Eye (tissue), 1 donor: ENCODE data around the gene DMD.

Experiments
- DNase-seq: peaks from one replicate; pipeline ENCODE4 v3.0.0-alpha.2; 2015

Gene DMD

DNA sequence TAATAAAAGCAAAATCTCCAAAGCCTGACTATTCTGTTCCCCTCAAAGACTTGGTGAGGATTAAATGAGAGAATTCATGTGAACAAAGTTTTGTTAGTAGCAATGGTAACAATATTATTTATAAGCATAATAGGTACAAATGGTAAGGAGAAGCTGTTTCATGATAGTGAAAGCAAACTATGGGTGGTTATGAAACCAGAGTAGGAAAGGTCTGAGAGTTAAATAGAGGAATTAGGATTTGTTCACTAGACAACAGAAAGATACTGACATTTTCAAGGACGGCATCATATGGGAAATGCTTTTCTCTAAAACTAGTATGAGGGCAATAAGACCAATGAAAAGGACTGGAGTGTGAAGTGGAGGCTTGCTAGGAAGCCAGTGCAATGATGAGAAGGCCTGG is 2010.9 kb downstream of the DMD start:
- DNase-seq: no peak

- no peak for DNase-seq
Measured at GRCh38 chrX:31199840-31200114, 2011.6 kb downstream of the DMD start.

- no peak for DNase-seq
Measured at GRCh38 chrX:31199056-31199839, 2012.1 kb downstream of the DMD start.

DNA sequence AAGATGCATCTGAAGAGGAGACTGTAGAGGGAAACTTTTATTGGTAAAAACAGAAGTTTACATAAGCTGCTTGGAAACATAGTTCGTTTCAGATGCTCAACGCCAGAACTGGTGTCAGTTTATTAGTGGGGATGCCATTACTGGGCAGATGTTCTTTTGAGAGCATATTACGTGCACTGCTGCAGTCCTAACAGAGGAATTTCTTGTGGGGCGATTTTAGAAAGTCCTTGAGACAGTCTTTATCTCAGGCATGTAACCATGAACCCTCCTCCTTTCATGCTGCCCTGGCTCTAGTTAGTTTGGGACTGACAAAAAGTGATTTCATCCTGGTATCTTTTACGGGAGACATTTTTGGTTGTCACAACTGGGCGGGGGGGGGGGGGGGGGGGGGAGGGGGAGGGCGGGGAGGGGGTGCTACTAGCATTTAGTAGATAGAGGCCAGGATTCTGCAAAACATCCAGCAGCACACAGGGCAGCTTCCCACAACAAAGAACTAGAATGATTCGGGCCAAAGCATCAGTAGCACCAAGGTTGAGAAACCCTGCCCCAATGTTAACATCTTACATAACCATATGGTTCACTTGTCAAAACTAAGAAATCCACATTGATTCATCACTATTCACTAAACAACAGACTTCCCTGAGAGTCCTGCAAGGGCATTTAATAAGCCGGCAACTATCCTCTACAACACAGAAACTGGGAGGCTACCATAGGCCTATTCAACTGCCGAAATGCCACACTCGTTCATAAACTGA is 2021.0 kb downstream of the DMD start:
- DNase-seq: no peak

DNA sequence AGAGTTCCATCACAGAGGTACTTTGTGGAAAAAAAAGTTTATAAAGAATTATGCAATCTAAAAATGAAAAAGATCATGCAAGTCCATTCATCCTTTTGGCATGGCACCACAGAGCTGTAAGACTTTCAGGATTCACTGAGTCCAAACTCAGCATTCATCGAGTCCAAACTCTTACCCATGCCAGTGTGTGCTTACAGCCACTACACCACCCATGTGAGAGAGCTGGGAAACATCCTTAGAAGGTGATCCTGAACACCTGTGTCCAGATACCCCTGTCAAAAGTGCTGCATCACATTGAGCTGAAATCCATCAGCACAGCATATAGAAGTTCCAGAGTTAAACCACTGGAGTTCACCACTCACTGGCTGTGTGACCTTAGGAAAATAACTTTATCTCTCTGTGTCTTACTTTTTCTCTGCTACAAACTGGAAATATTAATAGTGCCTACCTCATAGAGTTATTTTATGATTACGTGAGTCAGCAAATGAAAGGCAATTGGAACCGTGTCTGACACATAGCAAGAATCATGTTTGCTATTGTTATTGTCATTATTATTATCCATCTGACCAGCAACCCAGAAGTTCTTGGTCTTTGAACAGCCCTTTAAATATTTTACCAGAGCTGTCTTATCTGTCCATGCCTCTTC is 2024.5 kb downstream of the DMD start:
- DNase-seq: no peak

- no peak for DNase-seq
Measured at GRCh38 chrX:31185884-31186283, 2025.5 kb downstream of the DMD start.

- no peak for DNase-seq
Measured at GRCh38 chrX:31181377-31182000, 2029.9 kb downstream of the DMD start.

- no peak for DNase-seq
Measured at GRCh38 chrX:31179203-31179602, 2032.1 kb downstream of the DMD start.

DNA sequence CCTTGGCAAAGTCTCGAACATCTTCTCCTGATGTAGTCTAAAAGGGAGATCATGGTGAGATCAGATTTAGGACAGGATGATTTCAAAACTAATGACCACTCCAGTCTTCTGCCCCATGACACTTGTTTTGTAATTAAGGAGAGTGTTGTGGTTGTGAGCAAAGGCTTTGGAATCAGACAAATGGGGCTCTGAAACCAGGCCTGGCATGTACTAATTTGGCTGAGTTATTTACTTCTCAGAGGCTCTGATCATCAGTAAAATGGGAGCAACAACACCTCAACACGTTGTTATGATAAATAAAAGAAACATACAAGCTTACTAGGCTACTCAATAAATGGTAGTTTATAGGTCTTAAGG is 2032.6 kb downstream of the DMD start:
- no peak for DNase-seq

GRCh38 chrX:31178064-31178768 is 2033.1 kb downstream of the DMD start:
- DNase-seq: no peak

GRCh38 chrX:31170792-31171191 is 2040.6 kb downstream of the DMD start:
- no peak for DNase-seq

DNA sequence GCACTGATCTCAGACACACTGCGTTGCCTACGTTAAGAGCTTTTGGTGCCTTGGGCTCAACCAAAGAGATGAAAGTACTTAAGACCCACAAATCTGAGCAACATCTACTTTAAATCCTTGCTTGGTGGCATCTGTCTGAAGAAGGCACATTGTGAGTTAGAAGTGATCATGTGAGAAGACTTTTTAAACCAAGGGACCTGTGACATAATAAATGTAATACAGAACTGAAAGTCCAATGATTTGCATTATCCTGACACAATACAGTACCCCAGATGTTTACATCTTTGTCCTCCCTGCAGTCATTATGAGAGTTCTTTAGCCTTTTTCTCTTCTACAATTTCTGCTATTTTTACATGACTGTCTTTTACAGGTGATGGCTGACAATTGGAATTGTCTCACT is 2042.8 kb downstream of the DMD start:
- no peak for DNase-seq

DNA sequence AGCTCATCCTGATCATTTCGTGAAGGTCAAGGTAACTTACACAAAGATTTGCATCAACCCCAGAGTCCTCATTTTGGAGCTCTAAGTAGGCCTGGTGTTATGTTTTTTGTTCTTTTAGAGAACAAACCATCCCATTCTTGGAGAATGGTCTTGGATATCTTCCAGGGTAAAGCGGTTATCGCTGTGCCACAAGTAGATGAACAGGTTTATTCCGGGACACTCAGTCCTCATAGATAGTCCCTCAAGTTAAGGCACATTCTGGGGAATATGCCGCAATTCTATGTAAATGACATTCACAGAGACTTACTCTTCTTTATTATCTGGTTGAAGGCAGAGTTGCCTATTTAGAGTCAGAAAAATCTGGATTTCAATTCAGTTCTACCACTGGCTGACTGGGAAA is 2044.5 kb downstream of the DMD start:
- no peak for DNase-seq

DNA sequence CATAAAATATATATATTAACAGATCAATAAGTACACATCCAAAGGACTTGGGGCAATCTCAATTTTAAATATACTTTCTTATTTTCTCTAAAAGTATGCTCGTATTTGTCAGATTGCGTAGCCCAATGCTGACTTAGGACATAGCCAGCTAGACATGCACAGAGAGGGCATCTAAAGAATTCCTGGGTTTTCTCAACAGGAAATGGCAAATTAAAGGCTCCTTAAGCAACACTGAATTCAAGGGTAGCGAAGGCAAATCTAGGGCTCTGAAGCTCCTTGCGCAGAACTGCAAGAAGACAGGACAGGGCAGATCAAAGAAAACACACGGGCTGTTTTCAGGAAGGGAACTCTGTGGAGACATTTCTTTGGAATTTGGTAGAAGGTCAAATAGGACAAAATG is 2044.9 kb downstream of the DMD start:
- DNase-seq: no peak

GRCh38 chrX:31165241-31166035 is 2045.9 kb downstream of the DMD start:
- DNase-seq: no peak

DNA sequence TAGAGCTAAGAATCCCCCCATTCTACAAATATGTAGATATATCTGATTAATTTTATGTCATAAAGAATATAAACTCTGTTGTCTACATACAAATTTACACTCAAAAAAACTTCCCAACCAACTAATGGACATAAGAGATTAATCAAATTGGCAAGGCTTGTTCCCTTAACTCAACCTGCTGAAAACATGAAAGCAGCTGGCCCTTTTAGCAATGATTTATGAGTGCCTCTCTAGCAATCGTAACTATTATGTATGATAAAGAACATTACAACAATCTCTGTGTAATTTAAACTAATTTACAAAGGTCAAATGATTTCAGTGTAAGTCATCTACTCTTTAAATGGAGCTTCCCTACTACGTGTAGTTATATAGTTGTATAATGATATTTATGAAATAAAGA is 2056.4 kb downstream of the DMD start:
- no peak for DNase-seq

- no peak for DNase-seq
Measured at GRCh38 chrX:31153475-31154047, 2057.8 kb downstream of the DMD start.

DNA sequence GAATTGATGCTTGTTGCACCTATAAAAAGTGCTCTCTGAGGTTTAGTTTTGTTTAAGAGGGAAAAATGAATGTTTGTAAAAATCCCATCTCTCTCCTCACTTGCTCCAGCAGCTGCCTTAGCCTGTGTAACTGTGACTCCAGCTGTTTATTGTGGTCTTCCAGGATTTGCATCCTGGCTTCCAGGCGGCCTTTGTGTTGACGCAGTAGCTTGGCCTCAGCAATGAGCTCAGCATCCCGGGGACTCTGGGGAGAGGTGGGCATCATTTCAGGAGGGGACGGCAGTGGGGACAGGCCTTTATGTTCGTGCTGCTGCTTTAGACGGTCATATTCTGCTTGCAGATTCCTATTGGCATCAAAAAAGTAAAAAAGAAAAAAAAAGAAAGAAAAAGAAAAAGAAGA is 2064.2 kb downstream of the DMD start:
- DNase-seq: no peak

- no peak for DNase-seq
Measured at GRCh38 chrX:31139961-31140360, 2071.4 kb downstream of the DMD start.

DNA sequence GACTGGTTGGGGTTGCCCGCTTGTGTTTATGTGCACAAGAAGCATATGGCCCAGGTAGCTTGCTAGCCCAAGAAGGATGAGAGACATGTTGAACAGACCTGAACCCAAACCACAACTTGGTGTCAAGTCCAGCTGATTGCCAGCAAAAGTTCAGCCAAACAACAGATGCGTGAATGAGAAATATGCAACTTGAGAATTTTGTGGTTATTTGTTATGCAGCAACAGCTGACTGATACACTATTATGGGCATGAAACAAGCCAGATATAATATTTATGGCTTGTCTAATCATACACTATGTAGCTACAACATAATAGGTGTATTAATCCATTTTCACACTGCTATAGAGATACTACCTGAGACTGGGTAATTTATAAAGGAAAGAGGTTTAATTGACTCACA is 2073.2 kb downstream of the DMD start:
- no peak for DNase-seq

DNA sequence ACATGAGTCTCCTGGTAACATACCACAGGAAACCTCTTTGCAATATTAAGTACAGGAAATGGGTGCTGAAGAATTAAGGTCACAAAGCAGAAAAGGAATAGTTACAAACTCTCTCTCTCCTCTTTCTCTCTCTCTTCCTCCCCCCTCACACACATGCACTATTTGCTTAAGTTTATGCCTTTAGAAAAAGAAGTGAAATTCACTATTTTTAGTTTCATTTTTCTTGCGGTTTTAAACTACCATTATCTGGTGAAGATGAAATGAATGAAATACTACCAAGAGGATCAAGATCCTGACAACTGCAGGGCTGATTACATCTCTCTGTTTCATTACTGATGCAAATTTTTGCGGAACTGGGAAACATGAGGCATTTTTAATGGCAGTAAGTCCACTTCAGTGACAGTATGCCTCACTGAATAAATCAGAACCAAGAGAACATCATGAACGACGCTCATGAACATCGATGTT is 2075.2 kb downstream of the DMD start:
- DNase-seq: no peak

- DNase-seq: no peak
Measured at GRCh38 chrX:31132821-31133241, 2078.5 kb downstream of the DMD start.
